Activated gamma-delta T cell (primary cell): Measurements from ENCODE around the gene SLC25A27.

Experiments
- DNase-seq: peaks from one replicate; lab custom pipeline; 2025; lab: John Stamatoyannopoulos, UW

SLC25A27 gene

DNA sequence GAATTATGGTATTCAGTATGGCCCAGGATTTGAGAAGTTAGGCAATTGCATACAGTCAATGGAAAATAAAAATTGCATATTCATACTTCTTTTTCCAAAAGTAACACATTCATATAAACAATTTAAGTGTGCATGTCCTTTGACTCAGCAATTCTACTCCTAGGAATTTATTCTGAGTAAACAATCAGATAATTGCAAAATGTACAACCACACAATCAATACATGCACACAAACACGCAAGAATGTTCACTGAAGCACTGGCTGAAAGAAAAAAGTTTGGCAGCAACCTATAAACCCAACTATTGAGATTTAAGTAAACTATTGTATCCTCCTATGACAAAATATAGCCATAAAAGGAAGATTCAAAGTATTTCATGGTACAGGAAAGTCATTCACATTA lies 1.8 kb upstream of the SLC25A27 start:
- DNase-seq = no peak

DNA sequence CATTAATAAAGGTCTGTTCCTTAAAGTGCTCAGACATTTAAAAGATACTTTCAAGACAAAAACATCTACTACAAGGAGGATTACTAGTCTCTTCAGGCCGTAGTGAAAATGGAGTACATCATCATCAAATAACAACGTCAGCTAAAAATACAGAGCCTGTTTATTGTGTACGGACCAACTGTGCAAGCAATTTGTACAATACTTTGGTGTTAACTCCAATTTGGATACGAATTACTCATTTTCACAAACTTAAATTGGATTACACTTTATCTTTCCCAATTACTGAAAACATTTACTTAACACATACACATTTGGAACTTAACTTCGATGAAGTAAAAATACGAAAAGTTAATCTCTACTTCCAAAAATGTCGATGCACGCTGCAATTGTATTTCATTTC lies 959 bp upstream of the SLC25A27 start:
- no peak for DNase-seq

DNA sequence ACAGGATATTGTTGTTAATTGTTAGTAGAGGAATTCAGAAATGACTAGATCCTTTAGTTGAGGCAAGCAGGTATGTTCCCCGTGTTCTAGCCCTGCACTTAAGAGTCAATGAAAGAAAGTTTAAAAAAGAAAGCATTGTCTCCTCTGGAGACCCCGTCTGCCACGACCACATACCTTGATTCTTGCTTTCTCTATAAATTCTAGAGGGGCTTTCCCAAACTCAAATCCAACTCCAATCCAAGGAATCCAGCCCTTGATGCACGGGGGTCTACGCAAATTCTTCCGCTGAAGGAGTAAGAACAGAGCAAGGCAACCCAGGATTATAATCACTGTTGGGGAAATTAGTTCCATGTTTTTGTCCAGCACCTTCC lies 558 bp upstream of the SLC25A27 start:
- no peak for DNase-seq

DNA sequence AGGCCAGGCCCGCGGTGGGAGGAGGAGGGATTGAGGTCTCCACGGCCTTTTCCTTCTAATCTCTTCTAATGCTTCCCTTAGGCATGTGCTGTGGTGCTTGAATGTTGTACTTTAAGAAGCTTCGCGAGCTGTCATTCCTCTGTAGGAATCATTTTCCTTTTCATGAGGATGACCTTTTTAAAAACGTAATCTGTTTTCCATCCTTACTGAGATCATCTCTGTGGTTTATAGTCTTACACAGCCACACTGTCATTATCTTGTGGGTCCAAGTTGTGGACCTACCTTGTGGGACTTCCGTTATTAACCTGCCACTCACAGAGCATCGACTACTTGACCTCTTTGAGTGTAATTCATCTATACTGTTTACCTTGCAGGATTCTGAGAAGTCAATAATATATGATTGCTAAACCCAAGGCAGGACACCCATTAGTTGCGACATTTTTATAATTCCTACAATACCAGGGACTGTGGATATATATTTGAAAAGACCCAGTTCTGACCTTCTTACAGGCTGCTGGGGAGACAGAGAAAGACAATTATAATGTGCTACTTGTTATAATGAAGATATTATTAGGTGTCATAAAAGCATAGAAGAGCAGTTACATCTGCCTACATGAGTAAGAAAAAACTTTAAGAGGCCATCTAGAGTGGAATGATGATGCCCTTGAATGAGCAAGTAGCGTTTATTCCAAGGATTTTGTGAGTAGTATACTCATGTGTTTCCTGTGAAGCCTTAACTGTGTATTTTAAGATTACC lies 842 bp downstream of the SLC25A27 start:
- no peak for DNase-seq

DNA sequence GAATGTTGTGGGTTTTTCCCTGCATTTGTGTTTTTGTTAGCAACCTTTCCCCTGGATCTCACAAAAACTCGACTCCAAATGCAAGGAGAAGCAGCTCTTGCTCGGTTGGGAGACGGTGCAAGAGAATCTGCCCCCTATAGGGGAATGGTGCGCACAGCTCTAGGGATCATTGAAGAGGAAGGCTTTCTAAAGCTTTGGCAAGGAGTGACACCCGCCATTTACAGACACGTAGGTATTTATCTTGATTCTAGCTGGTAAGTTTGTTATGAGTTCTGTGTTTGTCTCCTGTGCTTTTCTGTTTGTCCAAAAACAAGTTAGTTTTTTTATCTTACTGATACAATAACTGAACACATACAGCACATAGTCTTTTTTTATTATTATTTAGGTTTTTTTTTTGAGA lies 3.0 kb downstream of the SLC25A27 start:
- no peak for DNase-seq

DNA sequence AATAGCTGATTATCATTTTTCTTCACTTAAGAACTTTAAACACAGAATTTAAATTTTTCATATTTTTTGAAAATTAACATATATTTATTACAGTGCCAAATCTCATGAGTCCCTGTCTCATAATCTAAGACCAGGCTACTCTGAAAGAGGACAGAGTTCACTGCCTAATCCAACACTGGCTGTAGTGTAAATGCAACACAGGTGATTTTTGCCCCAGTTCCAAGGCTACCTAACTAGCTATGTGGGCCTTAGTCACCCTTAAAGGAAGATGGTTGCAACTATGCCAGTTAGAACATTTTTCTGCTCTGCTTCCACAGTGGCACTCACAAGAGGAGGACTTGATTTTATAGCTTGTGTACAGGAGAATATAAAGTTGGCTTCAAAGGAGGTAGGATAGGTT lies 4.9 kb downstream of the SLC25A27 start:
- DNase-seq = no peak

DNA sequence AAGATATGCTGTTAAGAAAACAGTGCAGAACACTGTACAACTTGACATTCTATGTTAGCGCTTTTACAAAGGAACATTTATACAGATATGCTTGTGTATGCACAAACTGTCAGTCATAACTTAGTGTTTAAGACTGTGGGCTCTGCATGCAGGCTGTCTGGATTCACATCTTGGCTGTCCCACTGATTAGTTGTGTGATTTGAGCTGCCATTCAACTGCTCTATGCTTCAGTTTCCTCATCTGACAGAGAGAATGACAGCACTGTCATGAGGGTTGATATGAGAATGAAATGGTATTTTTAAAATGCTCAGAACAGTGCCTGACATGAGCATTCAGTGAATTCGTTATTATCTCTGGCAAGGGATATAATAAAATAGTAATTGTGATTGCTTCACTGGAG lies 8.7 kb downstream of the SLC25A27 start:
- no peak for DNase-seq

DNA sequence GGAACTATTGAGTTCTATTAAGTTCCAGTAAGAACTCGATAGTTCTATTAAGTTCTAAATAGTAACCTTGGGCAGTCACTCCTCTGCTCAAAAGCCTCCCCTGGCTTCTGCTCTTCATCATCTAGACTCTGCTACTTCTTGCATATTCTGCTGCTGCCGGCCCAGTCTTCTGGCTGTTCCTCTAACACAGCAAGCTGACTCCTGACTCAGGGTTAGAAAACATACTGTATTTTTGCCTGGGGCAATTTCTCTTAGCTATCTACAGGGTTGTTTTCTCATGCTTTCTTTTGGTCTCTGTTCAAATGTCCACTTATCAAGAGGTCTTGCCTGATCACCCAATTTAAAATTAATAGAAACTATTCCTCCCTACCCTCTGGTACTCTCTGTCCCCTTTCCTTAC lies 14.6 kb downstream of the SLC25A27 start:
- no peak for DNase-seq

DNA sequence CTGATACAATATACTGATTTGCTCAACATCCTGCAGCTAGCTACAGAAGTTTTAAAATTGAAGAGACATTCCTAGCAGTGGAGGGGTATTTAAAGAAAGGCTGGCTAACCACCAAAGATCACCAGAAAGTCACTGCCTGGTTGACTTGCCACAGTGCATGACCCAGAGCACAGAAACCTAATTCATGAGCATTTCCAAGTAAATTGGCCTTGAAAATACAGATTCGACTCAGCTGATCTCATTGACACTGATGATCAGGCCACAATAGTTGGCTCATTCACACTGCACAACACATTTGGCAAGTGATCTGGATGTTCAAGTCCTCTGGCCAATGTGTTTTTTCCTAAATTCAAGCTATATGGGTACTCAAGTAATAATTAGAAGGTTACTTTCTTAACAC lies 21.6 kb downstream of the SLC25A27 start:
- no peak for DNase-seq

DNA sequence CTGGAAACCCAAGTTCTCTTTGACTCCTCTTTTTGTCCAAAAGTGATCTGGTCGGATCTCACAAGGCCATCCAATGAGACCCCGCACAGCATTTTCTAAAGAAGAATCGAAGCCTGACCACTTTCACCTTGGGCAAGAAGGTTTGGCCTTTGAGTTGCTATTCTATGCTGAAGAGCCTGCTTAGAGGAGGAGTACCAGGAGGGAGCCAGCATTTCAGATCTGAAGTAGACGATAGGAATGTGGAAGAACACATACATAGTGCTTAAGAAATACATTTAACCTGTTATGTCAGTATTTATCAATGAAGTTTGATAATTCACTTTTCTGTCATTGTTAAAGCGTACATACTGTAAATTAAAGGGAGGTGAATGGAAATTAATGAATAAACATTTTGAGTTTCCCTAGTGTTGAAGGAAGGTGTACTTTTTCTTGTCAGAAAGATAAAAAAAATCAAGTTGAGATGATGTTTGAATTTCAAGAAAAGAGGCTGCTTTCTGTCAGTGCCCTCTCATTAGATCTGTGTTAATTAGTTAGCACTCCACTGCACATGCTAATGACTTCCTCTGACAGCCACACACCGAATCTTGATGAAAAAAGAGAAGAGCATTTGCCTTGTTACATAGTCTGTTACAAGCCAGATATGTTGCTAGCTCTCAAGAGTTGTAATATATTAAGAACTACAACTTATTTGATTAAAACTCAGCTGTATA lies 24.0 kb downstream of the SLC25A27 start:
- no peak for DNase-seq

DNA sequence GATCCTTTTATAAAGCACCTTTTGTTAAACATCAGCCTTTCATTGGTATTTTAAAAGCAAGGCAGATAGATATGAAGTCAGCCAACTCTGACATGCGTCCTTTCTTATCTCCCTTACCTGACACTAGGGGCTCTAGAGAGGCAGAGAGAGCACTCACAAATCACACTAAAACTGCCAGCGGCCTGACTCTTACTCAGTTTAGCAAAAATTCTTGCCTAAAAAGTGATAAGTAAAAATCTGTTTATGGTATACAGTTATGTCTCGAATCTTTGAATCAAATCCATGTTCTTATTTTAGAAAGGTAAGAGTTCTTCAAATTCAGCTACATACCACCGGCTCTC lies 24.5 kb downstream of the SLC25A27 start:
- DNase-seq = no peak

DNA sequence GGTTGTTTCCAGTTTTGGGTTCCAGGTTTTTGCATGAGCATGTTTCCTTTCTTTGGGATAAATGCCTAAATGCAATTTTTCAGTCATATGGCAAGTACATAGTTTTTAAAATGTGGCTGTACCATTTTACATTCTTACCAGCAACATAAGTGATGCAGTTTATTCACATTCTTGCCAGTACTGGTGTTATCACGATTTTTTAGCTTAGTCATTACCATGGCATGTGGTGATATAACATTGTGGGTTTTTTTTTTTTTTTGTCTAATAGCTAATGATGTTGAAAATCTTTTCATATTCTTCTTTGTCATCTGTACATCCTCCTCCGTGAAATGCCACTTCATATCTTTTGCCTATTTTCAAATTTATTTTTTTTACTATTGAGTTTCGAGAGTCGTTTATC lies 32.0 kb downstream of the SLC25A27 start:
- DNase-seq = no peak

DNA sequence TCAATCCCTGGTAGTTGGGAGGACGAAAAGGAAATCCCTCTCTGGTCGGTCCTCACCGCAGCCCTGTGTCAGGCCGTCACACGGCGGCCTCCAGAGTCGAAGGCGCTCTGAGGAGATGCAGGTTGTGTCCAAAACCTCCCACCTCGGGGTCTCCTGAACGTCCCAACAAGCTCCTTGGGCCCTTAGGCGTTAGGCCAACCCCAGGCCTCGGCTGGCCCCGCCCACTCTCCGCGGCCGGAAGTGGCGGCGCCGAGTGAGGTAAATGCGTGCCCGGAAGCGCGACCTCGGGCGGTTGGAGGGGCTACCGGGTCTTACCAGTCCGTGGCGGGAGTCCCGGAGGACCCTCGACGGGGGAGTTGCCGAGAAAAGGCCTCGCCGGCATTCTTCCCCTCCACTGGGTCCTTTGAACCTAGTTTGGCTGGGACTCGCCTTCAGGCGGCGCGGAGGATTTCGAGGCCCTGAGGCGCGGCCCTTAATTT lies 34.9 kb downstream of the SLC25A27 start, which contains the start of gene TDRD6:
TDRD6 (plus strand) TSS at position 267 of the 479 bp plus-strand sequence. CDS start 244 bp downstream, outside the sequence.
- no peak for DNase-seq

DNA sequence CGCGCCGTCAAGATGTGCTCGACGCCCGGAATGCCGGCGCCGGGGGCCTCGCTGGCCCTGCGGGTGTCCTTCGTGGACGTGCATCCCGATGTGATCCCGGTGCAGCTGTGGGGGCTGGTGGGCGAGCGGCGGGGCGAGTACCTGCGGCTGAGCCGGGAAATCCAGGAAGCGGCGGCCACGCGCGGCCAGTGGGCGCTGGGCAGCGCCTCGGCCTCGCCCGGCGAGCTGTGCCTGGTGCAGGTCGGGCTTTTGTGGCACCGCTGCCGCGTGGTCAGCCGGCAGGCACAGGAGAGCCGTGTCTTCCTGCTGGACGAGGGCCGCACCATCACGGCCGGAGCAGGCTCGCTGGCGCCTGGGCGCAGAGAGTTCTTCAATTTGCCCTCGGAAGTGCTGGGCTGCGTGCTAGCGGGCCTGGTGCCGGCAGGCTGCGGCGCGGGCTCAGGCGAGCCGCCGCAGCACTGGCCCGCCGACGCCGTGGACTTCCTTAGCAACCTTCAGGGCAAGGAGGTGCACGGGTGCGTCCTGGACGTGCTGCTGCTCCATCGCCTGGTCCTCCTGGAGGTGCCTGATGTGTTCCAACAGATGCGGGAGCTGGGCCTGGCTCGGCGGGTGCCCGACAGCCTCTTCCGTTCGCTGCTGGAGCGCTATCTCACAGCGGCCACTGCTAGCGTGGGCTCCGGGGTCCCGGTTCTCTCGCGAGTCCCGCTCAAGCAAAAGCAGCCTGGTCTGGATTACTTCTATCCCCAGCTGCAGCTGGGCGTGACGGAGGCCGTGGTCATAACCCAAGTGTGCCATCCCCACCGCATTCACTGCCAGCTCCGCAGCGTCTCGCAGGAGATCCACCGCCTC lies 35.6 kb downstream of the SLC25A27 start:
- no peak for DNase-seq

DNA sequence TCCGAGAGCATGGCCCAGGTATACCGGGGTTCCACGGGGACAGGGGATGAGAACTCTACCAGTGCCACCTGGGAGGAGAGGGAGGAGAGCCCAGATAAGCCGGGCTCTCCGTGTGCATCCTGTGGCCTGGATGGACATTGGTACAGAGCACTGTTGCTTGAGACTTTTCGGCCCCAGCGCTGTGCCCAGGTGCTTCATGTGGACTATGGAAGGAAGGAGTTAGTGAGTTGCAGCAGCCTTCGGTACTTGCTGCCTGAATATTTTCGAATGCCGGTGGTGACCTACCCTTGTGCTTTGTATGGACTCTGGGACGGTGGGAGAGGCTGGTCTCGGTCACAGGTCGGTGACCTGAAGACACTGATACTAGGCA lies 36.2 kb downstream of the SLC25A27 start:
- DNase-seq = no peak

DNA sequence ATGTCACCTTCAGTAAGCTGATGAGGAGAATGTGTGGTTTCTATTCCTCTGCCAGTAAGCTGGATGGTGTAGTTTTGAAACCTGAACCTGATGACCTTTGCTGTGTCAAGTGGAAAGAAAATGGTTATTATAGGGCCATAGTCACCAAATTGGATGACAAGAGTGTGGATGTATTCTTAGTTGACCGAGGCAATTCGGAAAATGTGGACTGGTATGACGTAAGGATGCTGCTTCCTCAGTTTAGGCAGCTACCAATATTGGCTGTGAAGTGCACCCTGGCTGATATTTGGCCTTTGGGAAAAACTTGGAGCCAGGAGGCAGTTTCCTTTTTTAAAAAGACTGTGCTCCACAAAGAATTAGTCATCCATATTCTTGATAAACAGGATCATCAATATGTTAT lies 36.9 kb downstream of the SLC25A27 start:
- no peak for DNase-seq

DNA sequence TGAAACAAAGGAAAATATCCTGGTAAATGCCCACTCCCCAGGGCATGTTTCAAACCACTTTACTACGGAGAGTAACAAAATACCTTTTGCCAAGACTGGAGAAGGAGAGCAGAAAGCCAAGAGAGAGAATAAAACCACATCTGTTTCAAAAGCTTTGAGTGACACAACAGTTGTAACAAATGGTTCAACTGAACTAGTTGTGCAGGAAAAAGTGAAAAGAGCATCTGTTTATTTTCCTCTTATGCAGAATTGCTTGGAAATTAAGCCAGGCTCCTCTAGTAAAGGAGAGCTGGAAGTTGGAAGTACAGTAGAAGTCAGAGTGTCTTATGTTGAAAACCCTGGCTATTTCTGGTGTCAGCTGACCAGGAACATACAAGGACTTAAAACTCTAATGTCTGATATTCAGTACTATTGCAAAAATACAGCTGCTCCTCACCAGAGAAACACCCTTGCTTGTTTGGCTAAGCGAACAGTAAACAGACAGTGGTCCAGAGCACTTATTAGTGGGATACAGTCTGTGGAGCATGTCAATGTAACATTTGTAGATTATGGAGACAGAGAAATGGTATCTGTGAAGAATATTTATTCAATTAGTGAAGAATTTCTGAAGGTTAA lies 37.5 kb downstream of the SLC25A27 start:
- DNase-seq = no peak

DNA sequence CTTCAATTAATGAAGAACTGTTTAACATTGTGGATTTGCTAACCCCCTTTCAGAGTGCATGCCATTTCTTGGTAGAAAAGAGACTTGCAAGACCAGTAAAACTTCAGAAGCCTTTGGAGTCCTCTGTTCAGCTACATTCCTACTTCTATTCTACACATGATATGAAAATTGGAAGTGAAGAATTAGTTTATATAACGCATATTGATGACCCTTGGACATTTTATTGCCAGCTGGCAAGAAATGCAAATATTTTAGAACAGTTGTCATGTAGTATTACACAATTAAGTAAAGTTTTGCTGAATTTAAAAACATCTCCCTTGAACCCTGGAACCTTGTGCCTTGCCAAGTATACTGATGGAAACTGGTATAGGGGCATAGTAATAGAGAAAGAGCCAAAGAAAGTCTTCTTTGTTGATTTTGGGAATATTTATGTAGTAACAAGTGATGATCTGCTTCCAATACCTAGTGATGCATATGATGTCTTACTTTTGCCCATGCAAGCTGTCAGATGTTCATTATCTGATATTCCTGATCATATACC lies 38.2 kb downstream of the SLC25A27 start:
- no peak for DNase-seq

DNA sequence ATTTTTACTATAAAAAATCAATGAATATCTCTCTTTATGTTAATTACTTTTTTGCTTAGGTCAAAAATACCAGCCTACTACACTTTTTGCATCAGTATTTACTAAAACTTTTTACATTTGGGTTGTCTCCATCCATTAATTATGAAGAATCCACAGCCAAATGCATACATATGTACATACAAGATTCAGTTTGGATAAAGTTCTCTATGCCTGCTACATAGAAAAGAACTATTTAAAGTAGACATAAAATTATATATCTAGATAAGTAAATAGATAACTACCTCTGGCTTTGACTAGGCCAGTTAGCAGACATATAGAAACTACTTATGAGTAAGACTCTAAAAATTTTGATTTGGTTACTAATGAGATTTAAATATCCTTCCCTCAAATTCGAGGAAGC lies 47.2 kb downstream of the SLC25A27 start:
- DNase-seq = no peak

DNA sequence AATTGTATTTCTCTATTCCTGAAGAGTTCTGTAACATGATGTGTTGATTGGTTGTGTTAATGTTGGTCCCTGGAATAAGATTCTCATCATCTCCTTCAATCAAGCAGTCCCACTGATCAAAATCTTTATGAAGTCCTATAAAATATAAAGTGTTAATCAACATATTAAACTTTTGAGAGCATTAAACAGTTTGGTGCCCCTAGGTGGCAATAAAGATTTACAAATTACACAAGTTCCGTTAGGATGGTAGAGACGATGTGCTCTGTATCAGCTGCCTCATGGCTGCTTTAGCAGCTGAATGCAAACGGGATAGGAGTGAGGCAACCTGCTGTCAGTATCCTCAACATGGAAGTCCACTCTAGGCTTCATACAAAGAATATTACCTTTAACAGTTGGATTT lies 51.8 kb downstream of the SLC25A27 start:
- no peak for DNase-seq

DNA sequence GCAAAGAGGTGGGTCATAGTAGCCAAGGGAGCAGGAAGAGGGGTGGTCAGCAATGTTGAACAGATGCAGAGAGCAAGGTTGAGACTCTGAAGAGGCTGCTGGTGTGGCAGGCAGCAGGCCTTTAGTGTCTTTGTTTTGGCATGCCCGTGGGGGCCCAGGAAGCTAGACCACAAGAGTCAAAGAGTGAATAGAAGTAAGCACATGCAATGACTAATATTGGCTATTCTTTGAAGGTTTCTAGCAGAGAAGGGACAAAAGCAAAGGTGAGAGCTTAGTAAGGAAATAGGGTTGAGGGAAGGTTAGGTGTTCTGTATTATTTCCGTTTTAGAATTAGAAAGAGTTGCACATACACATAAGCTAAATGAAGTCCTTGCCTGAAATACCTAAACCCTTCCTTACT lies 53.7 kb downstream of the SLC25A27 start:
- DNase-seq = no peak

DNA sequence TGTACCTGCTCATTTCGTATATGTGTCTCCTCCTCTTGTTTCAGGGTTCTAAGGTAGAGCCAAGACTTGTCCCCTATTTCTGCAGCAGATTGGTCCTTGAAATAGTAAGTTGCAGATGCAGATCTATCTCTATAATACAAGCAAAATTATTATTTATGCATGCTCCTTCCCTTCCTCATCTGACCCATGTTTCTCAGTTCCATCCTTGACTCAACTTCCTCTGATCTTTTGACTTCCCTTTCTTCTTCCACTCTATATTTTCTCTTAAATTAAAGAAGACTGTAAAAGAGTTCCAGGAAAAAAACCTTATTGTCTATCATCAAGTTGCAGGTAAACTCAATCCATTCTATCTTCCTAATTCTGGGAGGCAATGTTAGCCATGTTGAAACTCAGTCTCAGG lies 58.7 kb downstream of the SLC25A27 start:
- no peak for DNase-seq
